ENCODE data around the gene SLC9A8. TPM values are rescaled to one million over a fixed set of nuclear protein-coding genes. Genes with fewer than 3 reads are reported as not detected.

Gene SLC9A8
- total RNA-seq, 1 donor from 2014 or later: 6.2 TPM

DNA sequence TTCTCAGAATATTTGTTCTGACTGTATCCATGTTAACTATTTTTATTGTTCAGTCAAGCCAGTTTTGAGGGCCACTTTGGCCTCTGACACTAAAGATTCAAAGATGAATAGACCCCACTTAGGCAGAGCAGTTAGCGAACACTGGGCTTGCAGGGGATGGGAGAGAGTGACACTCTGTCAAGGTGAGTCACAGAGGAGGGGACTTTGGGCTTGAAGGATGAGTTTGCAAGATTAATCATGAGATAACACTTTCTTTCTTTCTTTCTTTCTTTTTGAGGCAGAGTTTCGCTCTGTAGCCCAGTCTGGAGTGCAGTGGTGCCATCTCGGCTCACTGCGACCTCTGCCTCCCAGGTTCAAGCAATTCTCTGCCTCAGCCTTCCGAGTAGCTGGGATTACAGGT, 56.3 kb downstream of the SLC9A8 start:
- Mint-ChIP-seq H3K4me3 (ENCODE audit: unreplicated experiment) (no peak overlapping the region), H3K9me3 (ENCODE audit: unreplicated experiment) (no peaks in the 10 kb centered on the region), H3K27ac (ENCODE audit: unreplicated experiment) (no peak overlapping the region), H3K36me3 (ENCODE audit: low read depth, unreplicated experiment) (peaks cover 6% of the 10 kb centered on the region), H3K27me3 (ENCODE audit: low read depth, unreplicated experiment) (no peaks in the 10 kb centered on the region), H3K4me1 (ENCODE audit: low read depth, unreplicated experiment) (peaks cover 10% of the 10 kb centered on the region)
- H3K4me1 ChIP-seq (ENCODE audit: insufficient read depth, low read length): no peaks in the 10 kb centered on the region
- TF ChIP-seq EZH2 (IDR thresholded peaks at IDR 0.05; ENCODE audit: insufficient read depth, low read length): no peak
- TF ChIP-seq, protein P1, sequence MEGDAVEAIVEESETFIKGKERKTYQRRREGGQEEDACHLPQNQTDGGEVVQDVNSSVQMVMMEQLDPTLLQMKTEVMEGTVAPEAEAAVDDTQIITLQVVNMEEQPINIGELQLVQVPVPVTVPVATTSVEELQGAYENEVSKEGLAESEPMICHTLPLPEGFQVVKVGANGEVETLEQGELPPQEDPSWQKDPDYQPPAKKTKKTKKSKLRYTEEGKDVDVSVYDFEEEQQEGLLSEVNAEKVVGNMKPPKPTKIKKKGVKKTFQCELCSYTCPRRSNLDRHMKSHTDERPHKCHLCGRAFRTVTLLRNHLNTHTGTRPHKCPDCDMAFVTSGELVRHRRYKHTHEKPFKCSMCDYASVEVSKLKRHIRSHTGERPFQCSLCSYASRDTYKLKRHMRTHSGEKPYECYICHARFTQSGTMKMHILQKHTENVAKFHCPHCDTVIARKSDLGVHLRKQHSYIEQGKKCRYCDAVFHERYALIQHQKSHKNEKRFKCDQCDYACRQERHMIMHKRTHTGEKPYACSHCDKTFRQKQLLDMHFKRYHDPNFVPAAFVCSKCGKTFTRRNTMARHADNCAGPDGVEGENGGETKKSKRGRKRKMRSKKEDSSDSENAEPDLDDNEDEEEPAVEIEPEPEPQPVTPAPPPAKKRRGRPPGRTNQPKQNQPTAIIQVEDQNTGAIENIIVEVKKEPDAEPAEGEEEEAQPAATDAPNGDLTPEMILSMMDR (IDR thresholded peaks at IDR 0.05; ENCODE audit: insufficient read depth, low read depth, low read length): no peak
- no peaks in the 10 kb centered on the region for H3K9me3 ChIP-seq (ENCODE audit: insufficient read depth, low read depth, low read length)
- H3K79me2 ChIP-seq (ENCODE audit: insufficient read depth, low read length): no peaks in the 10 kb centered on the region
- no peaks in the 10 kb centered on the region for H3K36me3 ChIP-seq (ENCODE audit: insufficient read depth, low read length)
- DNase-seq (ENCODE audit: low read depth) (no peak), FAIRE-seq (no peak)
- no peak overlapping the region for H3K9ac ChIP-seq (ENCODE audit: low read length)
- H3K4me2 ChIP-seq (ENCODE audit: low read length): no peak overlapping the region
- H3K27ac ChIP-seq (ENCODE audit: low read depth, low read length): no peak overlapping the region
- H2AFZ ChIP-seq (ENCODE audit: low read depth, low read length): no peak overlapping the region
- no peaks in the 10 kb centered on the region for H3K27me3 ChIP-seq (ENCODE audit: insufficient read depth, low read length)
- no peak overlapping the region for H3K4me3 ChIP-seq (ENCODE audit: insufficient read depth, low read depth, low read length)
- no peaks in the 10 kb centered on the region for H4K20me1 ChIP-seq (ENCODE audit: insufficient read depth, low read length)

DNA sequence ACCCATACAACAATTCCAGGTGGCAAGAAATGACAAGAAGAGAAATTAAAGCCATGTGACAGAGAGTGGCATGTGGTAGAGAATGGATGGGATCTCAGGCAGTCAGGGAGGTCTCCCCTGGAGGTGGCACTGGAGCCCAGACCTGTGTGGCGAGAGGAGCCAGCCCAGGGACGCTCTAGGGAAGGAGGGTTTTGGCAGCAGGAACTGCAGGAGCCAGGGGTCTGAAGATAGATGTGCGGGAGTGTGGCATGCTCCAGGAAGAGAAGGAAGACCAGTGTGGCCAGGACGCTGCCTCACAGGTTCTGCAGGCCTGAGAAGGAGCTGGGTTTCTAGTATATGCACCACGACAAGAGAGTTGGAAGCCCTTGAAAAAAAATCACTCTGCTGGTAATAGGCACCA, 57.6 kb downstream of the SLC9A8 start:
- TF ChIP-seq, protein P1 (IDR thresholded peaks at IDR 0.05; ENCODE audit: insufficient read depth, low read depth, low read length): no peak
- TF ChIP-seq EZH2 (IDR thresholded peaks at IDR 0.05; ENCODE audit: insufficient read depth, low read length): no peak
- Histone ChIP-seq H3K9ac (ENCODE audit: low read length) (no peak overlapping the region), H3K9me3 (ENCODE audit: insufficient read depth, low read depth, low read length) (no peaks in the 10 kb centered on the region), H3K27me3 (ENCODE audit: insufficient read depth, low read length) (no peaks in the 10 kb centered on the region), H3K4me2 (ENCODE audit: low read length) (no peak overlapping the region), H3K36me3 (ENCODE audit: insufficient read depth, low read length) (no peaks in the 10 kb centered on the region), H3K4me3 (ENCODE audit: insufficient read depth, low read depth, low read length) (no peak overlapping the region), H3K79me2 (ENCODE audit: insufficient read depth, low read length) (no peaks in the 10 kb centered on the region), H3K4me1 (ENCODE audit: insufficient read depth, low read length) (no peaks in the 10 kb centered on the region), H2AFZ (ENCODE audit: low read depth, low read length) (no peak overlapping the region), H3K27ac (ENCODE audit: low read depth, low read length) (no peak overlapping the region), H4K20me1 (ENCODE audit: insufficient read depth, low read length) (no peaks in the 10 kb centered on the region)
- FAIRE-seq (no peak), DNase-seq (ENCODE audit: low read depth) (no peak)
- no peaks in the 10 kb centered on the region for H3K27me3 Mint-ChIP-seq (ENCODE audit: low read depth, unreplicated experiment)
- H3K4me1 Mint-ChIP-seq (ENCODE audit: low read depth, unreplicated experiment): peaks cover 10% of the 10 kb centered on the region
- no peaks in the 10 kb centered on the region for H3K9me3 Mint-ChIP-seq (ENCODE audit: unreplicated experiment)
- H3K27ac Mint-ChIP-seq (ENCODE audit: unreplicated experiment): no peak overlapping the region
- H3K36me3 Mint-ChIP-seq (ENCODE audit: low read depth, unreplicated experiment): peaks cover 4% of the 10 kb centered on the region
- no peak overlapping the region for H3K4me3 Mint-ChIP-seq (ENCODE audit: unreplicated experiment)

DNA sequence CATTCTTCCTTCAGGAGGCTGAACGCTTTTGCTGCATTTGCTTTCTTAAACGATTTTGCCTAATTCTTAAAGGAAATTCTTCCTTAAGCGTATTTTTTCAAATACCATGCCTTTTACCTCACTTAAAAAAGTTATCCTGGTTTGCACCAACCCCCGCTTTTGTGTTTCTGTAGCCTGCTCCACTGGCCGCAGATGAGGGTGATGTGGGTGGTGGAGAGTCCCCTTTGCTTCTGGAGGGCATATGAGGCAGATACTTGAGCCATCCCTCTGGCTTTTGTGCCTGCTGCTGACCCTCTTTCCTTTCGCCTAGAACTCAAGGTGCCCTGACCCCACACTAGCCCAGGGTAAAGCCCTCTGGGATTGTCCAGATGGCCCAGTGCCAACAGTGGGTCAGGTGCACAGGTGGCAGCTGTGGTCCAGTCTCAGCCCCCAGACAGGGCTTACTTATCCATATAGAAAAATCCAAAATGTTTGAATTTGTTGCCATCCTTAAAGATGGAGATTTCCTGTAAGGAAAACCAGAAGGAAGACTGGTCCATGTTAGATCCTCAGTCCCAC, 58.8 kb downstream of the SLC9A8 start:
- Histone ChIP-seq H3K27me3 (ENCODE audit: insufficient read depth, low read length) (no peaks in the 10 kb centered on the region), H3K9ac (ENCODE audit: low read length) (no peak overlapping the region), H3K4me2 (ENCODE audit: low read length) (no peak overlapping the region), H4K20me1 (ENCODE audit: insufficient read depth, low read length) (no peaks in the 10 kb centered on the region), H3K27ac (ENCODE audit: low read depth, low read length) (no peak overlapping the region), H3K36me3 (ENCODE audit: insufficient read depth, low read length) (peaks cover 3% of the 10 kb centered on the region), H3K79me2 (ENCODE audit: insufficient read depth, low read length) (no peaks in the 10 kb centered on the region), H3K4me1 (ENCODE audit: insufficient read depth, low read length) (no peaks in the 10 kb centered on the region), H3K9me3 (ENCODE audit: insufficient read depth, low read depth, low read length) (no peaks in the 10 kb centered on the region), H2AFZ (ENCODE audit: low read depth, low read length) (no peak overlapping the region), H3K4me3 (ENCODE audit: insufficient read depth, low read depth, low read length) (no peak overlapping the region)
- TF ChIP-seq, protein P1 (IDR thresholded peaks at IDR 0.05; ENCODE audit: insufficient read depth, low read depth, low read length): no peak
- TF ChIP-seq EZH2 (IDR thresholded peaks at IDR 0.05; ENCODE audit: insufficient read depth, low read length): no peak
- H3K27ac Mint-ChIP-seq (ENCODE audit: unreplicated experiment): no peak overlapping the region
- H3K27me3 Mint-ChIP-seq (ENCODE audit: low read depth, unreplicated experiment): no peaks in the 10 kb centered on the region
- FAIRE-seq (no peak), DNase-seq (ENCODE audit: low read depth) (no peak)
- no peaks in the 10 kb centered on the region for H3K9me3 Mint-ChIP-seq (ENCODE audit: unreplicated experiment)
- peaks cover 10% of the 10 kb centered on the region for H3K4me1 Mint-ChIP-seq (ENCODE audit: low read depth, unreplicated experiment)
- peaks cover 7% of the 10 kb centered on the region for H3K36me3 Mint-ChIP-seq (ENCODE audit: low read depth, unreplicated experiment)
- no peak overlapping the region for H3K4me3 Mint-ChIP-seq (ENCODE audit: unreplicated experiment)

All from astrocyte (in vitro differentiated cells and primary cell).